Endodermal cell (in vitro differentiated cells): Measurements from ENCODE around the gene BRSK2. TPM values are rescaled to one million over a fixed set of nuclear protein-coding genes. Genes with fewer than 3 reads are reported as not detected.

ENCODE experiments used
- DNase-seq: peaks from one replicate; pipeline ENCODE4 v3.0.0-alpha.2; 2017
- H3K27ac ChIP-seq: 2 replicates; pipeline ENCODE4 v1.5.1; 2013; ENCODE audit warnings: mild to moderate bottlenecking, low read depth, low read length, moderate library complexity
- H3K27me3 ChIP-seq: 2 replicates; pipeline ENCODE4 v1.6.1; 2013; ENCODE audit warnings: mild to moderate bottlenecking, low read length, moderate library complexity; ENCODE audit not compliant: insufficient read depth, control insufficient read depth, poor library complexity, severe bottlenecking
- H3K36me3 ChIP-seq: 2 replicates; pipeline ENCODE4 v1.7.0; 2013; ENCODE audit warnings: mild to moderate bottlenecking, low read length, moderate library complexity; ENCODE audit not compliant: control insufficient read depth, insufficient read depth
- H3K4me1 ChIP-seq: one replicate; pipeline ENCODE4 v1.7.0; 2013; ENCODE audit warnings: low read length; ENCODE audit not compliant: control insufficient read depth, insufficient read depth
- H3K4me3 ChIP-seq: 2 replicates; pipeline ENCODE4 v1.5.1; 2013; ENCODE audit warnings: mild to moderate bottlenecking, low read length, moderate library complexity
- H3K9ac ChIP-seq: 2 replicates; pipeline ENCODE4 v1.6.1; 2013; ENCODE audit warnings: mild to moderate bottlenecking, low read length, moderate library complexity; ENCODE audit not compliant: poor library complexity, severe bottlenecking; ENCODE audit errors: extremely low read depth
- H3K9me3 ChIP-seq: 2 replicates; pipeline ENCODE4 v1.6.1; 2013; ENCODE audit warnings: mild to moderate bottlenecking, low read length, moderate library complexity; ENCODE audit not compliant: control insufficient read depth
- H3K27ac Mint-ChIP-seq: 2 replicates; pipeline ENCODE4 v1.8.0; 2020; ENCODE audit warnings: mixed read lengths
- H3K27me3 Mint-ChIP-seq: 2 replicates; pipeline ENCODE4 v1.8.0; 2021; ENCODE audit warnings: mild to moderate bottlenecking, mixed read lengths; ENCODE audit not compliant: insufficient read depth
- H3K36me3 Mint-ChIP-seq: 2 replicates; pipeline ENCODE4 v1.8.0; 2020; ENCODE audit warnings: low read depth, mixed read lengths
- H3K4me1 Mint-ChIP-seq: 2 replicates; pipeline ENCODE4 v1.8.0; 2020; ENCODE audit warnings: mixed read lengths
- H3K4me3 Mint-ChIP-seq: 2 replicates; pipeline ENCODE4 v1.8.0; 2020; ENCODE audit warnings: mild to moderate bottlenecking, moderate library complexity, mixed read lengths
- H3K9me3 Mint-ChIP-seq: 2 replicates; pipeline ENCODE4 v1.8.0; 2020; ENCODE audit warnings: mild to moderate bottlenecking, mixed read lengths
- WGBS, 2 experiments: methylation state at CpG; one replicate each; pipeline versions ENCODE4 v1.1.5 to v1.1.7; 2013; ENCODE audit warnings: missing lambda C conversion rate in 2 of 2, mixed read lengths in 1 of 2; ENCODE audit not compliant: insufficient coverage in 1 of 2, insufficient read length in 1 of 2; 5-methylcytosine and 5-hydroxymethylcytosine counted together
- total RNA-seq, 2 donors: library from RNA; stranded (reverse); fragmentation: NEBNext Ultra II Directional in 1 of 2; extraction: Animal tissue kit (Norgen Biotek cat#: 25700) in 1 of 2; gene quantifications; 2 replicates in 1 of 2; 3 replicates in 1 of 2; pipeline ENCODE4 v1.2.1, GENCODE V29; 2021
- TF ChIP-seq, protein P1 (sequence below): fragments of 200-600 bp; sonication (generic); conservative IDR thresholded peaks from 2 replicates; pipeline ENCODE4 v1.5.0; 2021; ENCODE audit warnings: antibody characterized with exemption, mild to moderate bottlenecking

The BRSK2 gene
- total RNA-seq, 2 donors from 2014 or later, result 9.4 to 10.3 TPM

DNA sequence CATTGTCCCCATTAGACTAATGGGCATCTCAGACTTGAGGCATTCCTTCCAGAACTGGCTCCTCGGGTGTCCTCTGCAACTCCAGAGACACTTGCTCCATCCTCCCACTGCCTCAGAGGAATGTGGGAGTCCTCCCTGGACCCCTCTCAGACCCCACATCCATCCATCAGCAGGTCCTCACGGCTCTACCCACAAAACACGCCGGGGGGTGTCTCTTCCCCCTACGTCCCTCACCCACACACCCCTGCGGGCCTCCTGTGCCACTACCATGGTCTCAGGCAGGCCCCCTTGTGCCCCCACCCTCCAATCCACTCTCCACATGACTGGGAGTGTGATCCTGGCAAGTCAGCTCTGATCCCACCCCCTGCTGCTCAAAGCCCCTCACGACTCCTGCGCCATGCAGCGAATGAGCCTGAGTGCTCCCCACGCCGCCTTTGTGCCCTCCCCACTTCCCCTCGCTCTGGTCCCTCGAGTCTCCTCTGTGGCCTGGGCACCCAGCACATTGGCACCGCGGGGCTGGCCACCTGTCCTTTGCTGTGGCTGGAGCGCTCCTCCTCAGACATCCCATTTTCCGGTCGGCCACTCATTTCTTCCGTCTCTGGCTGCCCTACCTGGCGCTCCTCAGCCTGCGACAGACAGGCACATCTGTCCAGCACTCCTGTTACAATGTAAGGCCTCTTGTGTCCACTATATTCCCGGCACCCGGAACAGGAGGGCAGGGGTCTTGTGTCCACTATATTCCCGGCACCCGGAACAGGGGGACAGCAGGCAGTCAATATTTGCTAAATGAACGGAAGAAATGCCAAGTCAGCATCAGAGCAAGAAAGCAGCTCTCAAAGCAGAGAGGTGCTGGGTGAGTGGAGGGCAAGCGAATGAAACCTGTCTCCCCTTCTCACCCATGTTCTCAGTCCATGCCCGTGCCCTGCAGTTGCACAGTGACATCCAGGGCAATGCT is 111.0 kb downstream of the BRSK2 start:
- TF ChIP-seq, protein P1, sequence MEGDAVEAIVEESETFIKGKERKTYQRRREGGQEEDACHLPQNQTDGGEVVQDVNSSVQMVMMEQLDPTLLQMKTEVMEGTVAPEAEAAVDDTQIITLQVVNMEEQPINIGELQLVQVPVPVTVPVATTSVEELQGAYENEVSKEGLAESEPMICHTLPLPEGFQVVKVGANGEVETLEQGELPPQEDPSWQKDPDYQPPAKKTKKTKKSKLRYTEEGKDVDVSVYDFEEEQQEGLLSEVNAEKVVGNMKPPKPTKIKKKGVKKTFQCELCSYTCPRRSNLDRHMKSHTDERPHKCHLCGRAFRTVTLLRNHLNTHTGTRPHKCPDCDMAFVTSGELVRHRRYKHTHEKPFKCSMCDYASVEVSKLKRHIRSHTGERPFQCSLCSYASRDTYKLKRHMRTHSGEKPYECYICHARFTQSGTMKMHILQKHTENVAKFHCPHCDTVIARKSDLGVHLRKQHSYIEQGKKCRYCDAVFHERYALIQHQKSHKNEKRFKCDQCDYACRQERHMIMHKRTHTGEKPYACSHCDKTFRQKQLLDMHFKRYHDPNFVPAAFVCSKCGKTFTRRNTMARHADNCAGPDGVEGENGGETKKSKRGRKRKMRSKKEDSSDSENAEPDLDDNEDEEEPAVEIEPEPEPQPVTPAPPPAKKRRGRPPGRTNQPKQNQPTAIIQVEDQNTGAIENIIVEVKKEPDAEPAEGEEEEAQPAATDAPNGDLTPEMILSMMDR, result no peak
- Histone ChIP-seq H3K4me1 (no peaks in the 10 kb centered on the region), H3K4me3 (no peak overlapping the region), H3K9me3 (peaks cover 4% of the 10 kb centered on the region), H3K27ac (no peak overlapping the region), H3K36me3 (no peaks in the 10 kb centered on the region), H3K27me3 (no peaks in the 10 kb centered on the region), H3K9ac (no peak overlapping the region)
- H3K9me3 Mint-ChIP-seq, result peaks cover 18% of the 10 kb centered on the region
- H3K4me1 Mint-ChIP-seq, result peaks cover 4% of the 10 kb centered on the region
- WGBS, 2 experiments, result 87 to 91% methylated on average over 14 to 28 of the region's 28 CpGs
- peaks cover 19% of the 10 kb centered on the region for H3K36me3 Mint-ChIP-seq
- no peak overlapping the region for H3K27ac Mint-ChIP-seq
- no peak for DNase-seq
- no peak overlapping the region for H3K4me3 Mint-ChIP-seq
- no peaks in the 10 kb centered on the region for H3K27me3 Mint-ChIP-seq

GRCh38 chr11:1501421-1502167 is 111.9 kb downstream of the BRSK2 start:
- H3K27me3 Mint-ChIP-seq, result no peaks in the 10 kb centered on the region
- H3K9ac ChIP-seq, result no peak overlapping the region
- no peaks in the 10 kb centered on the region for H3K27me3 ChIP-seq
- no peak overlapping the region for H3K4me3 Mint-ChIP-seq
- no peak overlapping the region for H3K4me3 ChIP-seq
- no peak overlapping the region for H3K27ac Mint-ChIP-seq
- H3K9me3 ChIP-seq, result no peaks in the 10 kb centered on the region
- no peak for DNase-seq
- no peak overlapping the region for H3K27ac ChIP-seq
- peaks cover 9% of the 10 kb centered on the region for H3K9me3 Mint-ChIP-seq
- no peaks in the 10 kb centered on the region for H3K4me1 ChIP-seq
- 88 to 90% methylated on average over 11 to 25 of the region's 25 CpGs for WGBS, 2 experiments
- peaks cover 14% of the 10 kb centered on the region for H3K36me3 Mint-ChIP-seq
- H3K36me3 ChIP-seq, result no peaks in the 10 kb centered on the region
- TF ChIP-seq, protein P1, result no peak
- peaks cover 4% of the 10 kb centered on the region for H3K4me1 Mint-ChIP-seq

- Mint-ChIP-seq H3K27me3 (no peaks in the 10 kb centered on the region), H3K9me3 (peaks cover 6% of the 10 kb centered on the region), H3K4me3 (no peak overlapping the region), H3K36me3 (peaks cover 14% of the 10 kb centered on the region), H3K27ac (no peak overlapping the region), H3K4me1 (peaks cover 2% of the 10 kb centered on the region)
- no peak overlapping the region for H3K9ac ChIP-seq
- peaks cover under 1% of the 10 kb centered on the region for H3K4me1 ChIP-seq
- H3K36me3 ChIP-seq, result no peaks in the 10 kb centered on the region
- no peaks in the 10 kb centered on the region for H3K9me3 ChIP-seq
- H3K27ac ChIP-seq, result peak overlapping the region; percentile 53
- DNase-seq, result no peak
- TF ChIP-seq, protein P1, result no peak
- H3K27me3 ChIP-seq, result no peaks in the 10 kb centered on the region
- WGBS, 2 experiments, result 92 to 93% methylated on average over 15 to 24 of the region's 24 CpGs
- no peak overlapping the region for H3K4me3 ChIP-seq
Observed at GRCh38 chr11:1502168-1502953, 112.6 kb downstream of the BRSK2 start.
